Measurements from ENCODE around the gene SMARCAL1. TPM values are rescaled to one million over a fixed set of nuclear protein-coding genes. Genes with fewer than 3 reads are reported as not detected.

The SMARCAL1 gene
- total and polyA plus RNA-seq, 9 of the 15 experiments (the other 6 are each of a cell fraction or from before 2014, with no cell fraction given), result 8.2 to 27.9 (median 12.4) TPM

DNA sequence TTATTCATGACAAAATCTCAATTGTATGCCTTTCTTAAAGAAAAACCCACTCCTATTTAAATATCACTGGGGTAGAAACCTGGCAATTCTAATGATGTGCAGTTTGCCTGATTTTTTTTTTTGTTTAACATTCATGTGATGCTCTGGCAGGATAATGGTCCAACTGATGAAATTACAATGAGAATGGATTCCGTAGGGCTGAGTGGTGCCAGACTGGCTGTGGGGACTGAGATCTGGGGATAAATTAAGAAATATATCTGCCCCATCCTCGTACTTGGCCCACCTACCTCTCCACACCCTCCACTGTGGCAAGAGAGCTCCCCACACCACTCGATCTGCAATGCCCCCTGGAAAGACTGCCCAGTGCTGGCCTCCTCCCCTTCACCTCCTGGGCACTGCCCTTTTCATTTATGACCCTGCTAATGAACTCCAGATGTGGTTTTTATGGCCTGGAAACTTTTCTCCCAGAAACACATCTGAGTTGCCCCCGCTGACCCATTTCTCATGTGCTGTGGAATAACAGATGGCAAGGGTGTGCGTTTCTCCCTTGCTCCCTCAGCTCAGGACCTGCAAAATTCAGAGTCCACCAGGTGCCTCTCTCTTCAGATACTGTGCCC, 53.4 kb downstream of the SMARCAL1 start:
- Histone ChIP-seq H3K27me3 (ENCODE audit: control insufficient read depth in 2 of 2, insufficient read depth in 2 of 2, low read length in 2 of 2) (no peaks in the 10 kb centered on the region), H3K79me2 (ENCODE audit: control insufficient read depth, insufficient read depth, low read length) (no peaks in the 10 kb centered on the region), H3K9ac (ENCODE audit: insufficient read depth in 1 of 2, low read depth in 2 of 2, low read length in 2 of 2) (no peak overlapping the region), H3K9me3 (replicated peaks; ENCODE audit: control insufficient read depth, insufficient read depth, low read depth, low read length) (no peaks in the 10 kb centered on the region), H4K20me1 (replicated peaks; ENCODE audit: control insufficient read depth, insufficient read depth, low read length) (no peaks in the 10 kb centered on the region), H3K4me3 (no peak overlapping the region), H3K36me3 (ENCODE audit: control insufficient read depth, insufficient read depth, low read length) (peaks cover 9% of the 10 kb centered on the region; the same call in 1 of the 3 replicates), H3K4me1 (replicated peaks in 1 of 2; ENCODE audit: control insufficient read depth in 2 of 2, insufficient read depth in 2 of 2, low read length in 2 of 2) (no peaks in the 10 kb centered on the region), H3K4me2 (ENCODE audit: insufficient read depth, low read length) (no peak overlapping the region), H3K9me1 (ENCODE audit: control insufficient read depth, insufficient read depth, low read length) (no peaks in the 10 kb centered on the region), H3K27ac (ENCODE audit: extremely low read depth, low read depth, low read length) (no peak overlapping the region), H2AFZ (ENCODE audit: low read depth, low read length) (no peak overlapping the region)
- TF ChIP-seq NR1H2 (CRISPR knock-in tag; IDR thresholded peaks at IDR 0.05) (no peak), HES1 (IDR thresholded peaks at IDR 0.05; ENCODE audit: low read depth) (no peak), NCOA6 (IDR thresholded peaks at IDR 0.05) (no peak), CBFA2T3 (IDR thresholded peaks at IDR 0.05) (no peak), ZNF274 (IDR thresholded peaks at IDR 0.05; ENCODE audit: borderline replicate concordance, low read depth, low read length) (no peak), TGIF2 (CRISPR knock-in tag; IDR thresholded peaks at IDR 0.05) (no peak), LARP7 (IDR thresholded peaks at IDR 0.05) (no peak), RCOR1 (IDR thresholded peaks at IDR 0.05; ENCODE audit: borderline replicate concordance in 1 of 2, low read depth in 2 of 2, low read length in 2 of 2) (no peak), CBFB (CRISPR knock-in tag; IDR thresholded peaks at IDR 0.05) (no peak), POLR2AphosphoS2 (IDR thresholded peaks at IDR 0.05; ENCODE audit: low read length) (no peak), RBFOX2 (IDR thresholded peaks at IDR 0.05; ENCODE audit: low read depth, low read length) (no peak), ZSCAN32 (CRISPR knock-in tag; IDR thresholded peaks at IDR 0.05) (no peak), MTA3 (IDR thresholded peaks at IDR 0.05; ENCODE audit: borderline replicate concordance) (no peak), ZSCAN29 (IDR thresholded peaks at IDR 0.05) (no peak)
- TF ChIP-seq, protein P1, sequence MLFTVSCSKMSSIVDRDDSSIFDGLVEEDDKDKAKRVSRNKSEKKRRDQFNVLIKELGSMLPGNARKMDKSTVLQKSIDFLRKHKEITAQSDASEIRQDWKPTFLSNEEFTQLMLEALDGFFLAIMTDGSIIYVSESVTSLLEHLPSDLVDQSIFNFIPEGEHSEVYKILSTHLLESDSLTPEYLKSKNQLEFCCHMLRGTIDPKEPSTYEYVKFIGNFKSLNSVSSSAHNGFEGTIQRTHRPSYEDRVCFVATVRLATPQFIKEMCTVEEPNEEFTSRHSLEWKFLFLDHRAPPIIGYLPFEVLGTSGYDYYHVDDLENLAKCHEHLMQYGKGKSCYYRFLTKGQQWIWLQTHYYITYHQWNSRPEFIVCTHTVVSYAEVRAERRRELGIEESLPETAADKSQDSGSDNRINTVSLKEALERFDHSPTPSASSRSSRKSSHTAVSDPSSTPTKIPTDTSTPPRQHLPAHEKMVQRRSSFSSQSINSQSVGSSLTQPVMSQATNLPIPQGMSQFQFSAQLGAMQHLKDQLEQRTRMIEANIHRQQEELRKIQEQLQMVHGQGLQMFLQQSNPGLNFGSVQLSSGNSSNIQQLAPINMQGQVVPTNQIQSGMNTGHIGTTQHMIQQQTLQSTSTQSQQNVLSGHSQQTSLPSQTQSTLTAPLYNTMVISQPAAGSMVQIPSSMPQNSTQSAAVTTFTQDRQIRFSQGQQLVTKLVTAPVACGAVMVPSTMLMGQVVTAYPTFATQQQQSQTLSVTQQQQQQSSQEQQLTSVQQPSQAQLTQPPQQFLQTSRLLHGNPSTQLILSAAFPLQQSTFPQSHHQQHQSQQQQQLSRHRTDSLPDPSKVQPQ (CRISPR knock-in tag; IDR thresholded peaks at IDR 0.05; ENCODE audit: borderline replicate concordance), result no peak
- ChIA-PET CTCF (ENCODE audit: low intra/inter-chr PET ratio) (no interaction called here), POLR2A (no interaction called here)
- intact Hi-C loops (cut with micrococcal nuclease), result no loop called here
- in situ Hi-C loops (cut with MboI), result no loop called here
- WGBS (ENCODE audit: insufficient coverage, low coverage, missing lambda C conversion rate), result 69% methylated on average over 4 of the region's 5 CpGs
- ATAC-seq (no peak), DNase-seq (ENCODE audit: extremely low read depth in 1 of 4, low spot score in 3 of 4) (no peak), FAIRE-seq (no peak)
- BruUV-seq (replicated peaks), result no TSS peak

Data from K562 (cell line).